Astrocyte of the spinal cord (primary cell): ENCODE measurements around the gene KRT84.

Experiments used
- DNase-seq: peaks from one replicate; pipeline ENCODE4 v3.0.0; 2011; ENCODE audit warnings: low read depth, low spot score
- H3K4me3 ChIP-seq: 2 replicates; pipeline ENCODE4 v1.5.1; 2011; ENCODE audit warnings: low read depth, mild to moderate bottlenecking, low read length, moderate library complexity
- CTCF ChIP-seq: IDR thresholded peaks from 2 replicates; pipeline ENCODE4 v1.5.1; 2012; ENCODE audit warnings: low read depth, mild to moderate bottlenecking, low read length, inconsistent platforms
- in situ Hi-C: cut with HindIII; loops from 2 replicates; pipeline ENCODE4 v1.10.0; 2017; ENCODE audit warnings: low sequenced_read_pairs

The KRT84 gene

GRCh38 chr12:52360106-52360662 is 25.3 kb downstream of the KRT84 start:
- TF ChIP-seq CTCF, result no peak
- DNase-seq, result no peak
- in situ Hi-C loops, result no loop called here
- no peak overlapping the region for H3K4me3 ChIP-seq

GRCh38 chr12:52359621-52360061 is 25.8 kb downstream of the KRT84 start:
- TF ChIP-seq CTCF, result no peak
- DNase-seq, result no peak
- in situ Hi-C loops, result no loop called here
- H3K4me3 ChIP-seq, result no peak overlapping the region

- DNase-seq, result no peak
- TF ChIP-seq CTCF, result no peak
Measured at GRCh38 chr12:52358575-52359350, 26.7 kb downstream of the KRT84 start.

GRCh38 chr12:52356762-52357580 is 28.5 kb downstream of the KRT84 start:
- no peak overlapping the region for H3K4me3 ChIP-seq
- TF ChIP-seq CTCF, result no peak
- in situ Hi-C loops, result no loop called here
- no peak for DNase-seq

More at GRCh38 chr12:52358575-52359350, 26.7 kb downstream of the KRT84 start:
- no peak overlapping the region for H3K4me3 ChIP-seq
- in situ Hi-C loops, result no loop called here

- in situ Hi-C loops, result no loop called here
- DNase-seq, result no peak
- H3K4me3 ChIP-seq, result no peak overlapping the region
- no peak for TF ChIP-seq CTCF
Measured at GRCh38 chr12:52356031-52356761, 29.3 kb downstream of the KRT84 start.

GRCh38 chr12:52355176-52355575 is 30.3 kb downstream of the KRT84 start:
- no peak for TF ChIP-seq CTCF
- no peak overlapping the region for H3K4me3 ChIP-seq
- in situ Hi-C loops, result no loop called here
- DNase-seq, result no peak
